ENCODE results near the gene NCKAP5L.

DNA sequence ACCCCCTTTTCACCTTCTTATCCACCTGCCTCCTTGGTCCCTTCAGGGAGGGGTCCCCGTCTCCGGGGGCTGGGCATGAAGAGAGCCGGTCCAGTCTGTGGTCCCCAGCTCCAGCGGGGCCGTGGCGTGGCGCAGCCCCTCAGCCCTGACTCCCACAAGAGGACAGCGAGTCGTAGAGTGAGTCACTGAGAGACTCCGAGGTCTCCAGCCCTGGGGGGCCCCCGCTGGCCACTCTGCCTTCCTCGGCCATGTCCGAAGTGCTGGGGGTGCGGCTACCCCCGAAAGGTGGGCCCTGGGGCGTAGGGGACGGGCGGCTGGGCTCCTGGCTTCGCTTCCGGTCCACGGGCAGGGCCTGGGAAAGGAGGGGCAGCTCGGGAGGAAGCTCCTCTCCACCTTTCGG lies 36.5 kb downstream of the NCKAP5L start:
- TF ChIP-seq, protein P1, sequence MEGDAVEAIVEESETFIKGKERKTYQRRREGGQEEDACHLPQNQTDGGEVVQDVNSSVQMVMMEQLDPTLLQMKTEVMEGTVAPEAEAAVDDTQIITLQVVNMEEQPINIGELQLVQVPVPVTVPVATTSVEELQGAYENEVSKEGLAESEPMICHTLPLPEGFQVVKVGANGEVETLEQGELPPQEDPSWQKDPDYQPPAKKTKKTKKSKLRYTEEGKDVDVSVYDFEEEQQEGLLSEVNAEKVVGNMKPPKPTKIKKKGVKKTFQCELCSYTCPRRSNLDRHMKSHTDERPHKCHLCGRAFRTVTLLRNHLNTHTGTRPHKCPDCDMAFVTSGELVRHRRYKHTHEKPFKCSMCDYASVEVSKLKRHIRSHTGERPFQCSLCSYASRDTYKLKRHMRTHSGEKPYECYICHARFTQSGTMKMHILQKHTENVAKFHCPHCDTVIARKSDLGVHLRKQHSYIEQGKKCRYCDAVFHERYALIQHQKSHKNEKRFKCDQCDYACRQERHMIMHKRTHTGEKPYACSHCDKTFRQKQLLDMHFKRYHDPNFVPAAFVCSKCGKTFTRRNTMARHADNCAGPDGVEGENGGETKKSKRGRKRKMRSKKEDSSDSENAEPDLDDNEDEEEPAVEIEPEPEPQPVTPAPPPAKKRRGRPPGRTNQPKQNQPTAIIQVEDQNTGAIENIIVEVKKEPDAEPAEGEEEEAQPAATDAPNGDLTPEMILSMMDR (conservative IDR thresholded peaks at IDR 0.05) = no peak
- TF ChIP-seq EZH2 (IDR thresholded peaks at IDR 0.05; ENCODE audit: low read depth) = no peak
